Sigmoid colon (tissue), 7 donors: ENCODE measurements around the gene LYPD3. TPM values are rescaled to one million over a fixed set of nuclear protein-coding genes. Genes with fewer than 3 reads are reported as not detected.
A peak's percentile ranks its signal among the peaks of the same experiment; 100 is the strongest.
"Not testable (repeated sequence)": the region's sequence is repeated elsewhere in the genome, so short reads cannot be mapped to it uniquely, and the experiment has no call there.

Experiments
- DNase-seq: peaks from one replicate; pipeline ENCODE4 v3.0.0-alpha.2; 2019
- H3K27ac ChIP-seq, 4 donors: fragments of 200-600 bp; sonication (generic); one replicate each; pipeline ENCODE4 v1.5.1; 2016 to 2019; ENCODE audit warnings: mild to moderate bottlenecking in 1 of 4
- H3K27me3 ChIP-seq, 3 donors: fragments of 200-600 bp; sonication (generic); one replicate each; pipeline ENCODE4 v1.5.1; 2019; ENCODE audit warnings: mild to moderate bottlenecking in 1 of 3
- H3K36me3 ChIP-seq, 4 donors: fragments of 200-600 bp; sonication (generic); one replicate each; pipeline ENCODE4 v1.5.1; 2016 to 2019
- H3K4me1 ChIP-seq, 4 donors: fragments of 200-600 bp; sonication (generic); one replicate each; pipeline ENCODE4 v1.5.1; 2017 to 2019
- H3K4me3 ChIP-seq, 4 donors: fragments of 200-600 bp; sonication (generic); one replicate each; pipeline ENCODE4 v1.5.1; 2017 to 2019; ENCODE audit warnings: mild to moderate bottlenecking in 2 of 4, moderate library complexity in 1 of 4
- H3K9me3 ChIP-seq, 4 donors: fragments of 200-600 bp in 3 of 4; sonication (generic) in 3 of 4; one replicate each; pipeline versions ENCODE4 v1.5.1 to v1.6.1; 2013 to 2019
- EP300 ChIP-seq, 4 donors: sonication (generic); formaldehyde crosslinking; IDR thresholded peaks; one replicate each; pipeline ENCODE4 v1.6.1; 2017; ENCODE audit warnings: antibody characterized with exemption in 4 of 4
- POLR2A ChIP-seq, 2 donors: fragments of 450-650 bp; IDR thresholded peaks; one replicate each; pipeline ENCODE4 v1.6.1; 2016; ENCODE audit warnings: antibody characterized with exemption in 2 of 2, mild to moderate bottlenecking in 2 of 2, moderate library complexity in 2 of 2
- POLR2AphosphoS5 ChIP-seq, 4 donors: sonication (generic); formaldehyde crosslinking; IDR thresholded peaks; one replicate each; pipeline ENCODE4 v1.6.1; 2017; ENCODE audit warnings: antibody characterized with exemption in 4 of 4
- WGBS, 2 donors: extraction: QIAGEN DNeasy Blood & Tissue Kit; methylation state at CpG; one replicate each; pipeline ENCODE4 v1.1.7; 2013; 5-methylcytosine and 5-hydroxymethylcytosine counted together
- intact Hi-C: fragments of 100-400 bp; cut with DNase I; formaldehyde crosslinking; loops from one replicate; pipeline ENCODE4 v1.15.1; 2023
- polyA plus RNA-seq, 3 donors: library from polyadenylated mRNA; stranded (reverse); fragments of 200-250 nt; gene quantifications; one replicate each; pipeline ENCODE4 v1.2.3, GENCODE V29; 2013
- total RNA-seq, 4 donors: library from RNA; depleted of rRNA; stranded (reverse); fragments of >200 nt; gene quantifications; one replicate each; pipeline ENCODE4 v1.1.0, GENCODE V29; 2016
- TF ChIP-seq, protein P1 (sequence below), 4 experiments: fragments of 450-650 bp in 3 of 4; fragments of 200-600 bp in 1 of 4; IDR thresholded peaks; one replicate each; pipeline ENCODE4 v1.5.1; 2016 to 2019; ENCODE audit warnings: antibody characterized with exemption in 4 of 4, mild to moderate bottlenecking in 3 of 4, moderate library complexity in 2 of 4
- donor health status: healthy with polysubstance abuse.
- donor health status: Bipolar disorder and iron deficiency.
- donor health status: healthy.

Gene LYPD3
- total and polyA plus RNA-seq, 7 donors = 0.46 to 1.8 (median 1.4) TPM; not detected in 1

DNA sequence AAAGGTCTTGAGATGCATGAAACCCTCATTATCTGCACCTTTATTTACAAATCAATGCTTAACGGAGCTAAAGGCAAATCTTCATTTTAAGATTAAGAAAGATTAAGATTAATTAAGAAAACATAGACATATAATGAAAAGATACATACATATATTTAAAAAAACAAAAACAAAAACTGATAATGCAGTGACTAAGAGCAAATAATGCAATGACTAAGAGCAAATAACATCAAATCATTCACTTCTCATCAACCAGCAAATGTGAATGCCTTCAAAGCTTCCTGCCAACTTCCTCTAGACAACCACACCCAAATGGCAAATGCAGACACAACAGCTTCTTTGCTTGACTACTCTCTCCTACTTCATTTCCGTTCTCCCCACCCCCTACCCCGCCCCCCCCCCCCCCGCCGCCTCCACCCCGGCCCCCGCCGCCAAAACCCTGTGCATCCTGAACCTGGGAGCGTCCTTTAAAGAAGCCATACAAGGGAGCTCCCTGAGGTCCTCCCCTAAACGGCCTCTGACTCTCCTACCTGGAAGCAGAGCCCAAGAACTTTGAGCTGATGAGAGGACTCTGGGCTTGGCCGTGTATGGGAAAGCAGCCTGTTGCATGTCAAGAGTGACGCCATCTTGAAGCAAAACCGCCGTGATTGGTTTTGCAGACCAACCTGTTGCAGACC lies 26.2 kb downstream of the LYPD3 start:
- no peaks in the 10 kb centered on the region for H3K27me3 ChIP-seq
- 22 to 31% methylated on average over 14 of the region's 14 CpGs for WGBS, 2 donors
- intact Hi-C loops = no loop called here
- DNase-seq = no peak
- no peaks in the 10 kb centered on the region for H3K36me3 ChIP-seq
- no peak overlapping the region for H3K4me3 ChIP-seq
- no peaks in the 10 kb centered on the region for H3K4me1 ChIP-seq
- no peaks in the 10 kb centered on the region for H3K9me3 ChIP-seq
- peak overlapping the region in 2 of 4 donors; percentile 0 to 21 for H3K27ac ChIP-seq
- no peak for TF ChIP-seq EP300 (IDR thresholded peaks at IDR 0.05)
- TF ChIP-seq POLR2AphosphoS5 (IDR thresholded peaks at IDR 0.05) = no peak
- TF ChIP-seq, protein P1, sequence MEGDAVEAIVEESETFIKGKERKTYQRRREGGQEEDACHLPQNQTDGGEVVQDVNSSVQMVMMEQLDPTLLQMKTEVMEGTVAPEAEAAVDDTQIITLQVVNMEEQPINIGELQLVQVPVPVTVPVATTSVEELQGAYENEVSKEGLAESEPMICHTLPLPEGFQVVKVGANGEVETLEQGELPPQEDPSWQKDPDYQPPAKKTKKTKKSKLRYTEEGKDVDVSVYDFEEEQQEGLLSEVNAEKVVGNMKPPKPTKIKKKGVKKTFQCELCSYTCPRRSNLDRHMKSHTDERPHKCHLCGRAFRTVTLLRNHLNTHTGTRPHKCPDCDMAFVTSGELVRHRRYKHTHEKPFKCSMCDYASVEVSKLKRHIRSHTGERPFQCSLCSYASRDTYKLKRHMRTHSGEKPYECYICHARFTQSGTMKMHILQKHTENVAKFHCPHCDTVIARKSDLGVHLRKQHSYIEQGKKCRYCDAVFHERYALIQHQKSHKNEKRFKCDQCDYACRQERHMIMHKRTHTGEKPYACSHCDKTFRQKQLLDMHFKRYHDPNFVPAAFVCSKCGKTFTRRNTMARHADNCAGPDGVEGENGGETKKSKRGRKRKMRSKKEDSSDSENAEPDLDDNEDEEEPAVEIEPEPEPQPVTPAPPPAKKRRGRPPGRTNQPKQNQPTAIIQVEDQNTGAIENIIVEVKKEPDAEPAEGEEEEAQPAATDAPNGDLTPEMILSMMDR (IDR thresholded peaks at IDR 0.05) = no peak
- TF ChIP-seq POLR2A (IDR thresholded peaks at IDR 0.05) = no peak

DNA sequence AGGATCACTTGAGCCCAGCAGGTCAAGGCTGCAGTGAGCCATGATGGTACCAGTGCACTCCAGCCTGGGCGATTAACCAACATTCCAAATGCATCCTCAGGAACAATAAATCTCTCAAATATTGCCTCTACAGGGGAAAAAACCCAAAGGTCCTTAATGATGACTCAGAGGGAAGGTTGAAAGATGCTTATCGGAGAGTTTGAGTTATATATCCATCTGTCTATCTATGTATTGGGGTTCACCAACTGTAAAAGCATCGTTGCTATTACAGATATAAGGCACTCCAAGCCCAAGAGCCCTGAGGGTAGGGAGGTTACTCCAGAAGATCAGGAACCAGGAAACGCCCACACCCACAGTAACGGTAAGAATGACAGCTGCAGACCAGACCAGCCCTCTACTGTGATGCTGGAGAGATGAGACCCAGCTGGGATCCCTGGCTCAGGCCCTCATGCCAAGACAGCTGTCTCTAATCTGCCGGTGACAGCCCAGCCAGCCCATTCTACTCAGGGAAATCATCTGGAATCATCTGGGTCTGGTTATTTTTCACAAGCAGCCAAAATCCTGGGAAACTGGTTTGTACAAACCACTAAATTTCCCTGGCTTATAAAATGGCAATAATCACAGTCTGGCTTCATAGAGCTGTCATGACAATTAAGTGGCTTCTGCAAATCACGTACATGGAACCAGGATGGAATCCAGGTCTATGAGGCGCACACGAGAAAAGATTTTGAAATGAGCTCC lies 26.9 kb downstream of the LYPD3 start:
- H3K36me3 ChIP-seq = no peaks in the 10 kb centered on the region
- no peaks in the 10 kb centered on the region for H3K4me1 ChIP-seq
- peak overlapping the region in 2 of 4 donors; percentile 0 to 21 for H3K27ac ChIP-seq
- intact Hi-C loops = no loop called here
- no peaks in the 10 kb centered on the region for H3K9me3 ChIP-seq
- peak; percentile 86 for DNase-seq
- no peaks in the 10 kb centered on the region for H3K27me3 ChIP-seq
- TF ChIP-seq POLR2AphosphoS5 (IDR thresholded peaks at IDR 0.05) = peak; percentile 67 to 94 (median 90)
- TF ChIP-seq, protein P1 (IDR thresholded peaks at IDR 0.05) = no peak
- no peak overlapping the region for H3K4me3 ChIP-seq
- 22 to 48% methylated on average over 9 of the region's 9 CpGs for WGBS, 2 donors

DNA sequence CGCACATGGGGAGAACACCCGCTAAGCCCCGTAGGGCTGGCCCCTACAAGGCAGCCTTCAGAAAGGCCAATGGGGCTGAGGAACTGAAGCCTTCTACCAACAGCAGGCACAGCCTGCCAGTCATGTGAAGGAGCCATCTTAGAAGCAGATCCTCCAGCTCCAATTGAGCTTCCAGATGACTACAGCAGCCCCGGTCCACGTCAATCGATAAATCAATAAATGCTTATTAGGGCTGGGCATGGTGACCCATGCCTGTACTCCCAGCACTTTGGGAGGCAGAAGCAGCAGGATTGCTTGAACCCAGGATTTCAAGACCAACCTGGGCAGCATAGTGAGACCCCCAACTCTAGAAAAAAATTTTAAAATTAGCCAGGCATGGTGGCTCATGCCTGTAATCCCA lies 27.7 kb downstream of the LYPD3 start:
- DNase-seq = no peak
- no peak for TF ChIP-seq EP300 (IDR thresholded peaks at IDR 0.05)
- no peak for TF ChIP-seq POLR2A (IDR thresholded peaks at IDR 0.05)
- TF ChIP-seq, protein P1 (IDR thresholded peaks at IDR 0.05) = no peak
- TF ChIP-seq POLR2AphosphoS5 (IDR thresholded peaks at IDR 0.05) = no peak
- Histone ChIP-seq H3K27me3 (no peaks in the 10 kb centered on the region), H3K4me1 (no peaks in the 10 kb centered on the region), H3K27ac (no peak overlapping the region), H3K9me3 (no peaks in the 10 kb centered on the region), H3K36me3 (no peaks in the 10 kb centered on the region), H3K4me3 (no peak overlapping the region)
- intact Hi-C loops = no loop called here
- 88 to 96% methylated on average over 6 of the region's 6 CpGs for WGBS, 2 donors

DNA sequence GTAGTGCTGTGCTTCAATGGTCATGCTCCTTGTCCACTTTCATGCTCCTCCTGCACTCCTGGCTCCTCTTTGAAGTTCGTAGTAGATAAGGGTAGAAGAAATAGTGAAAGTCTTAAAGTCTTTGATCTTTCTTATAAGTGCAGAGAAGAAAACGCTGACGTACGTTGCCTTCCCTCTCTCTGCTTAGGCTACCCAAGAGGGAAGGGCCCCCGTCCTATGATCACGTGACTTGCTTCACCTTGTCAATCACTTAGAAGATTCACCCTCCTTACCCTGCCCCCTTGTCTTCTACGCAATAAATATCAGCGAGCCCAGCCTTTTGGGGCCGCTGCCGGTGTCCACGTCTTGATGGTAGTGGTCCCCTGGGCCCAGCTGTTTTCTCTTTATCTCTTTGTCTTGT lies 28.1 kb downstream of the LYPD3 start:
- H3K27ac ChIP-seq, DNase-seq, H3K4me3 ChIP-seq, H3K36me3 ChIP-seq, H3K4me1 ChIP-seq, H3K9me3 ChIP-seq, intact Hi-C loops, H3K27me3 ChIP-seq: not testable (repeated sequence)
- 89 to 95% methylated on average over 11 of the region's 11 CpGs for WGBS, 2 donors

DNA sequence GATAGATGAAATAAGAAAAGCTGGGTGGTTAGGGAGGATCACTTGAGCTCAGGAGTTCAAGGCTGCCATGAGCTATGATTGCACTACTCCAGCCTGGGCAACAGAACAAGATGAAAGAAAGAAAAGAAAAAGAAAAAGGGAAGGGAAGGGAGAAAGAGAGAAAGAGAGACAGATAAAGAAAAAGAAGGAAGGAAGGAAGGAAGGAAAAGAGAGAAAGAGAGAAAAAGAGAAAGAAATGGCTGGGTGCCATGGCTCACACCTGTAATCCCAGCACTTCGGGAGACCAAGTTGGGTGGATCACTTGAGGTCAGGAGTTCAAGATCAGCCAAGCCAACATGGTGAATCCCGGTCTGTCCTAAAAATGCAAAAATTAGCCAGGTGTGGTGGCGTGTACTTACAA lies 29.6 kb downstream of the LYPD3 start:
- TF ChIP-seq POLR2A (IDR thresholded peaks at IDR 0.05) = no peak
- TF ChIP-seq POLR2AphosphoS5 (IDR thresholded peaks at IDR 0.05) = no peak
- TF ChIP-seq, protein P1 (IDR thresholded peaks at IDR 0.05) = no peak
- no peak for TF ChIP-seq EP300 (IDR thresholded peaks at IDR 0.05)
- no peaks in the 10 kb centered on the region for H3K9me3 ChIP-seq
- 74 to 90% methylated on average over 3 of the region's 3 CpGs for WGBS, 2 donors
- intact Hi-C loops = no loop called here
- no peak overlapping the region for H3K4me3 ChIP-seq
- H3K4me1 ChIP-seq = no peaks in the 10 kb centered on the region
- H3K27ac ChIP-seq = no peak overlapping the region
- H3K36me3 ChIP-seq = no peaks in the 10 kb centered on the region
- H3K27me3 ChIP-seq = no peaks in the 10 kb centered on the region
- no peak for DNase-seq
